IPS DF 4.7 (cell line): ENCODE results near the gene CDX2.

Source experiments
- DNase-seq: peaks from one replicate; pipeline ENCODE4 v3.0.0-alpha.2; 2013; ENCODE audit warnings: low spot score; ENCODE audit errors: extremely low read depth

CDX2 gene

GRCh38 chr13:27979001-27979643 is 10.0 kb upstream of the CDX2 start:
- no peak for DNase-seq

- DNase-seq, result no peak
Measured at GRCh38 chr13:27978301-27978968, 9.3 kb upstream of the CDX2 start.

GRCh38 chr13:27977476-27978300 is 8.6 kb upstream of the CDX2 start:
- DNase-seq, result no peak

- no peak for DNase-seq
Measured at GRCh38 chr13:27976362-27977091, 7.4 kb upstream of the CDX2 start.

- DNase-seq, result no peak
Measured at GRCh38 chr13:27975564-27976361, 6.6 kb upstream of the CDX2 start.

DNA sequence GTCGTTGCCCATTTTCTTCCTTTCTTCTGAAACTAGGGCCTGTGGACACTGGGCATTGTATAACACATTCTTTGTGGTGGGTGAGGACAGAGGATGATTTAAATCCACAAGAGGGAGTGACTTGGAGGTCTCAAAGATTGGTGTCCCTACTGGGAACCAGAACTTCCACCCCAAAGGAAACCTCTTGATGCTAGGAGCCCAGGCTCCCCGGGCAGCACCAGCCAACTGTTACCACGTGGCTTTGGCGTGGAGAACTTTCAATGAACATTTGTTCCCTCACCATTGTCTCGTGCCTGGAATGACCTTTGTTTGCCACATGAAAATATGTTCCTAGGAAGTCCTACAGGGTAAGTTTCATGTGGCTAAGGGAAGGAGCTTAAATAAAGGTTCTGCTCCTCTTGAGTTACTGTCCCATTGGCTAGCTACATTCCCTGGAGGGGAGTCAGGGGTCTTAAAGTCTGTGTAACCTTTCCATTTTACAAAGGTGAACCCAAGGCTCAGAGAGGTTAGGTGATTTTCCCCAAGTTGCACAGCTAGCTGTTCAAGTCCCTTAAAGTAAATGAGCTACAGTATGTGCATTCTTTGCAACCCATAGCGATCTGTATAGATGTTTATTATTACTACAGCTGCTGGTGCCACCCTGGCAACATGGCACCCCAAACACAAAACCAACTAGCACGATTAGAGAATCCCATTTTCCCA is 5.0 kb upstream of the CDX2 start:
- DNase-seq, result no peak

- DNase-seq, result no peak
Measured at GRCh38 chr13:27973291-27973690, 4.2 kb upstream of the CDX2 start.

GRCh38 chr13:27972478-27972820 is 3.3 kb upstream of the CDX2 start:
- DNase-seq, result no peak

GRCh38 chr13:27971776-27972477 is 2.8 kb upstream of the CDX2 start:
- DNase-seq, result no peak

DNA sequence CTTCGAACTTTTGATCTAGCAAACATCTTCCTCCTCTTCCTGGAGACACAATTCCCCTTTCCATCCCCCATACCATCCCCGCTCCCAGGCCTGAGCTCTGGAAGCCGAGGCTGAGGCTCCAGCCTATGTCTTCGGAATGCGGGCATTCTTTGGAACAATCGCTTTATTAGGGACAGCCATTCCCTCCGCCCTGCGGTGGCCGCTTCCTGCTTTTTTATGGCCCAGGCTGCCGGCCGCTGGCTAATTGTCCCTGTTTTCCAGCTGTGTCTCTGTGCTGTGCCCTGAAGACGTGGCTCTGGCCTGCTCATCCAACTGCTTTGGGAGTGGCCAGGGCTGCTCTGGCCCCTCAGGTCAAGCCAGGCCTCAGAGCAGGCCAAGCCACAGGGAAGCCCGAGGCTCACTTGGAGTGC is 2.1 kb upstream of the CDX2 start:
- no peak for DNase-seq

DNA sequence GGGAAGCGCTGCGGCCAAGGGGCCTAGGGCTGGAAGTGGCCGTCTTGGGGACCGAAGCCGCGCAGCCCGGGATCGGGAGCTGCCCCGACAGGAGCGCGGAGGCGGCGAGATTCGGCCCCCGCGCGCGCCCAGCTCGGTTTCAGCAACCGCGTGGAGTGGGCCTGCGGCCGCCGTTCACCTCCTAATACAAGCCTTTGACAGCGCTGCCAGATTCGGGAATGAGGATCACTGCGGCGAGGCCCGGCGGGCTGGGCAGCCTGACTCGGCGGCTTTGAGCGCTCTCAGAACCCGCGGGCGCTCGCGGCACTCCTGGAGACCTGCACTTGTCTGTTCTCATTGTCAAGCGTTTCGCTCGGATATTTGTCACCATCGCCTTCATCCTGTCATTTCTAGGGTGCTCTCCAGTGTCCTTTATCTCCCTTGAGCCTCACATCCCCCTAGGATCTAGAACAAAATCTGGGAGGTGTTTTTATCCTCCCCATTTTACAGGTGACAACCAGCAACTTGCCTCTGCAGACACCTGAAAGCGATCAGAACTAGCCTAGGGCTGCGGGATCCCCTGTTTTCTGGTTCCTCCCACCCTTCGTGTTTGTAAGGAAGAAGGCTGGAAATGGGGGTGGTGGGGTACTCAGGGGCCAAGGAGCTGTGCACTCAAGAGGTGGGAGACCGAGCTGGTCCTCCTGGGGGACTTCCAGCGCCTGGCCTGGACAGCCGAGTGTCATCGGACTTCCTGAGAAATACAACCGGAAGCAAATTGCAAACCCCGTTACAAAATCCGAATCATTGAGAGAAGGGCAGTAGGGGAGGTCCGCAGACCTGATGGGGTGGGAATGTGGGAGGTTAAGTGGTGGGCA is 1.5 kb upstream of the CDX2 start:
- DNase-seq, result no peak

DNA sequence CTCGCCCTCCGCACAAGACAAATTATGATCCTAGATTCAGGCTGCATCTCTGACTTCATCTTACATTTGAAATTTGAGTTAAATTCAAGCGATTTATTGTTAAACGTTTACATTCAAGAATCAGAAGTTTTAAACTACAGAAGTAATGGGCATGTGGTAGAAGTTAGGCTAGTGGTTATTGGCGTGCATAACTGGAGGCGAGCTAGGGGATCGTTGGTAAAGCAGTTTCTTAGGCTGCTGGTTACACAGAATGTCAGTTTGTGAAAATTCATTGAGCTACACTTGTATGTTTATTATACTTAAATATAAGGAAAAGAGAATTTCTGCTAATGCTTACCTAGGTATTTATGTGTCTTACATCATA is 733 bp upstream of the CDX2 start:
- no peak for DNase-seq

DNA sequence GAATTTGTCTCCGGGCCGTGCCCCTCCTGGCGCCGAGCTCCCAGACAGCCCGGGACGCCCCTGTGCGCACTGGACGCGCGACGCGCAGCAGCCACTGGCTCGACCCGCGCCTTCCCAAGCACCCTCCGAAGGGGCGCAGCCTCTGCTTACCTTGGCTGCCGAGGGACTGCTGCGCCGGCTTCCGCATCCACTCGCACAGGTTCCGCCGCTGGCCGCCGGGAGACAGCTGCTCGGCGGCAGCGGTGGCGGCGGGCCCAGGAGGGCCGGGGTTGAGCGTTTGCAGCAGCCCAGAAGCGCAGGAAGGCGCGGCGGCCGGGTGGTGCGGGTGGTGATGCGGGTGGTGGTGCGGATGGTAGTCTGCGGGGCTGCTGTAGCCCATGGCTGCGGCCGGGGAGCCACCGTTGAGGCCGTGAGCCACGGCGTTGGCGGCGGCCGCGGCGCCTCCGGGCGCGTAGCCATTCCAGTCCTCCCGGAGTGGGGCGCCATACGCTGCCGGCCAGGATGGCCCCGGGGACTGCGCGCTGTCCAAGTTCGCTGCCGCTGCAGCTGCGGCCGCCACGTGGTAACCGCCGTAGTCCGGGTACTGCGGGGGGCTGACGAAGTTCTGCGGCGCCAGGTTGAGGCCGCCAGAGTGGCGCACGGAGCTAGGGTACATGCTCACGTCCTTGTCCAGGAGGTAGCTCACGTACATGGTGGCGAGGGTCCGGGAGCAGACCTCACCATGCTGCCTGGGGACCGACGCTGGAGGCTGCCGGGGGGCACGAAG is 616 bp downstream of the CDX2 start:
- no peak for DNase-seq

- DNase-seq, result no peak
Measured at GRCh38 chr13:27967736-27968315, 1.3 kb downstream of the CDX2 start.

- DNase-seq, result no peak
Measured at GRCh38 chr13:27967203-27967735, 1.8 kb downstream of the CDX2 start.

DNA sequence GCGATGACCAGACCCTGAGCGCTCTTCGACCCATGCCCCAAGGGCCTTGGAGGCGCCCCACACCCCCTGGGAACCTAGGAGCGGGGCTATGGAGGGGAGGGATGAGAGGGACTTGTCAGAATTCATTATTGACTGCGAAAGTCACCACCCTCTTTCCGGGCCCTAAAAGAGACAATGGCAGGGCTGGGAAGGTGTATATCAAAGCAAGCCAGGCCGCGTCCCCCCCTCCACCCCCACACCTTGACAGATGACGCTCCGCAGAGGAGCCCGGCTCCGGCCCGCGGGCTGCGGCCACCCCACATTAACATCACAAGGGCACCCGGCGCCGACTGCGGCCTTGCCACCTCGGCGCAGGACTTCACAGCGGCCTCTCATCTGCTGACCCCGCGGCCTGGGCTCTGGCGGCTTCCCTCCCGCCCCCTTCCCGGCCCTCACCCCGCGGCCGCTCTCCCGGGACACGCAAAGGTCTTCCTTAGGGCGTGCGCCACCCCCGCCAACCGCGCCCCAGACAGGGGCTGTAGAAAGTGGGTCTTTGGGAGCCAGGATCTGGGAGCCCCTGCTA is 2.4 kb downstream of the CDX2 start:
- no peak for DNase-seq
